ENCODE results near the gene ODF2L.

The ODF2L gene

GRCh38 chr1:86303041-86303690 lies 93.0 kb downstream of the ODF2L start:
- Mint-ChIP-seq H3K9me3 (peaks cover 18% of the 10 kb centered on the region), H3K27me3 (peaks cover 10% of the 10 kb centered on the region), H3K36me3 (ENCODE audit: low read depth) (no peaks in the 10 kb centered on the region), H3K27ac (no peak overlapping the region), H3K4me1 (ENCODE audit: low read depth) (no peaks in the 10 kb centered on the region), H3K4me3 (no peak overlapping the region)

All from stimulated activated naive CD8-positive, alpha-beta T cell treated with anti-CD3 and anti-CD28 coated beads, Interleukin-15, Interleukin-2, amounts not matched to agents 100 ng/mL and 50 ng/mL, for 24 hours (primary cell).